ENCODE measurements around the gene CELA3A.
"Not testable (repeated sequence)": the region's sequence is repeated elsewhere in the genome, so short reads cannot be mapped to it uniquely, and the experiment has no call there.

CELA3A gene

DNA sequence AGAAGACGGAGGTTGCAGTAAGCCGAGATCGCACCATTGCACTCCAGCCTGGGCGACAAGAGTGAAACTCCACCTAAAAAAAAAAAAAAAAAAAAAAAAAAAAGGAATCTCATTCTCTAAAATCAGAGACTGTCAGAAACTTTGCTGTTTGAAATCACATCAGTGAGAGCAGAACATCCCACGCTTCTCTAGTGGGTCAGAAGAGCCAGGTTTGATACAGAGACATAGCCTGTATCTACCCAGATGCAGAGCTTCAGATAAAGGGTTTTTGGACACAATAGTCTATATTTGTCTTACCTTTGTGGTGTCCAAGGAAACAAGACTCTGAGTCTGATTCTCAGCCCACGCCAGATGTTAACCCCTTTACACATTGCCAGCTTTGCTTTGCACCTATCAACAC, 19.6 kb downstream of the CELA3A start:
- no peak for DNase-seq

DNA sequence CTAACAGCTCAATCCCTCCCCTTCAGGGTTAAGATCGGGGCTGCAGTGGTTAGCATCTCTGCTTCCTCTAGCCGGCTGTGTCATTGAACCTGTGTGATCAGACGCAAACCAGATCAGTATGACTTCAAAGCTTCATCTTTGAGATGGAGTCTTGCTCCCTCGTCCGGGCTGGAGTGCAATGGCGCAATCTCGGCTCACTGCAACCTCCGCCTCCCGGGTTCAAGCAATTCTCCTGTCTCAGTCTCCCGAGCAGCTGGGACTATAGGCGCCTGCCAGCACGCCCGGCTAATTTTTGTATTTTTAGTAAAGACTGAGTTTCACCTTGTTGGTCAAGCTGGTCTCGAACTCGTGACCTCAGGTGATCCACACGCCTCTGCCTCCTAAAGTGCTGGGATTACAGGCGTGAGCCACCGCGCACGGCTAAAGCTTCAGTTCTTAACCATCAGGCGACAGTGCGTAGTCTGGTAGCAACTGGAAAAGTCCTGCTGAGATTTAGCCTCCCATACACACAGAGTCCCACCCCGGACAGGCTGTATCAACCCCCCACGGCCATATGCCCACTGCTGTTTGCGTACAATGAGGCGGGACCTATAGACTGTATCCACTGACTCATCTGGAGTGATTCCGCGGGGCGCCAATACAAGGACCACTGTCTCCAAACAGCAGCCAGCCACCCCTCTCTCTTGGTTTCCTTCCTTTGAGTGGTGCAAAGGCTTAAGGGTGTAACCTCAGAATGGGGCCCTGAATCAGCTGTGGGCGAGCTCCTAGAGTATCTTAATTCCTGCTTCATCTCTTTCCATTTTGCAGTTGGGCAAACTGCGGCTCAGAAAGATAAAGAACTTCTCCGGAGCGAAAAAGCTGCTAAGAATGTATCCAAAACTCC, 23.3 kb downstream of the CELA3A start:
- no peak for DNase-seq

DNA sequence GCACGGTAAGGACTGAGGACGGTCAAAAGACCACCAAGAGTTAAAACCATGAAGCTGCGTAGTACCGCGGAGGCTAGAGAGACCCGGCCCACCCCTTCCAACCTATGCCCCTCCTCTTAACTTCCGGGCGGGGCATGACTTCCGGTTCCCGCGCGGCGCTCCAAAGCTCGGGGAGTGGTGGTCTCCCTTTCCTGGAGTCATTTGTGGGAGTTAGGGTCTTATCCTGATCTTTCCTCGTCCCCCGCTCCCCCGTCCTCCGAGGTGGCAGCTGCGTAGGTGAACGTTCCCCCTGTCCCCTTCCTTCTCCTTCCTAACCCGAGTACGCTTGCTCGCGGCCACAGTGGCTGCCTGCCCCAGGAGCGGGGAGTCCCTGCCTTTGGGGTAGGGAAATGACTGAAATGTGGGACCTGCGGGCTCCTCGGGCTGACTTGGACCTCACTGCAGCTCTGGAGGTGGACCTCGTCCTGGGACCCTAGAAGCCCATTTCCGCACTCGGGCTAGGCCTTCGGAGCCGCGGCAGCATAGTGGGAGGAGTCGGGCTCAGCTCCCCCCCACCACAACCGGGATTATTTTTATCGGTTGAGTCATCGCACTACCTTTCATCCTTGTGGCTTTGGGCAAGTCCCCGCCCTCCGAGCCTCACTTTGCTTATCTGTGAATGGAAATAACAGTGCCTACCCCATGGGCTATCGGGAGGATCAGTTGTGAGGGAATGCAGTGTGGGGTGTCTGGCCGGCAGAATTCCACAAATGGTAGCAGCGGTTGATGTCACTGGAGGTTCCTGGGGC, 24.1 kb downstream of the CELA3A start:
- DNase-seq: peak; percentile 74

DNA sequence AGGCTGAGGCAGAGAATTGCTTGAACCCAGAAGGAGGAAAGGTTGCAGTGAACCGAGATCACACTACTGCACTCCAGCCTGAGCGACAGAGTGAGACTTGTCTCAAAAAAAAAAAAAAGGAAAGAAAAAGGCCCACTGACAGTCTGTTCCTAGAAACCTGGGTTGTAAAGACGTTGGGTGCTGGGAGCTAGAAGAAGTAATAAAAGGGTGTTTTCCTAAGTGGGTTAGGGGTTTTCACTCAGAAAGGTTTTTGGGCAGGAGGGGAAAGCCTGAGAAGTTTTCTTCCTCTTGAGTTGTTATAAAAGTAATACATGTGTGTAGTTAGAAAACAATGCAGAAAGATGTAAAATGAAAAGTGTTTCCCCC, 25.4 kb downstream of the CELA3A start:
- DNase-seq: no peak

DNA sequence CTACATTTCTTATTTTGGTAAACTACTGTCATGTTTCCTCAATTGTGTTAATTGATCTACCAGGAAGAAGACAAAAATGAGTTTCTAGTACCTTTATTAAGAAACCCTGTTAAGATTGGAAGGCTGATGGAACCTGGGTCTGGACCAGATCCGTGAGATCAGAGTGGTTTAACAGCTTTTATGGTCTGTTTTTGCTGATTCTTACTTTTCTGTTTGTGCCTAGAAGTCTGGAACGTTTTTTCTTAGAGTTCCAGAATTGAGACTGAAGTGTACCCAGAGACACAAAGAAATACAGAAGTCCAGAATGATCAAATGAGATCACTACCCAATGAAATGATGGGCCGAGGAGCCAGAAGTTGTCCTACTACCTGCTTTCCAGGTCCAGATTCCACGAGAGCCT, 28.6 kb downstream of the CELA3A start:
- DNase-seq: no peak

DNA sequence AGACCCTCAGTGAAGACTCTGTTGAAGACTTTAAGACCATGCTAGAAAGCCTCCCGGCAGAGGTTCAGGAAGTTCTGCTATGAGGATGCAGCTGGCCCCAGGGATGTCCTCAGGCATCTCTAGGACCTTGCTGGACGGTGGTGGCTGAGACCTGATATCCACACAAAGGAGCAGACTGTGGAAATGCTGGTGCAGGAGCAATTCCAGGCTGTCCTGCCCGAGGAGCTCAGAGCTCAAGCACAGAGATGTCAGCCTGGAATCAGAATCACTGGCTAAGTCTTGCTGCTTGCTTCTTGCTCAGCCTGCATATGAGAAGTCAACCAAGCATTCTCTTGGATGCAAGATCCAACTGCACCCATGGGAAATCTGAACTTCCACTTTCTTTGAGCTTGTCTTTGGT, 29.0 kb downstream of the CELA3A start:
- no peak for DNase-seq

DNA sequence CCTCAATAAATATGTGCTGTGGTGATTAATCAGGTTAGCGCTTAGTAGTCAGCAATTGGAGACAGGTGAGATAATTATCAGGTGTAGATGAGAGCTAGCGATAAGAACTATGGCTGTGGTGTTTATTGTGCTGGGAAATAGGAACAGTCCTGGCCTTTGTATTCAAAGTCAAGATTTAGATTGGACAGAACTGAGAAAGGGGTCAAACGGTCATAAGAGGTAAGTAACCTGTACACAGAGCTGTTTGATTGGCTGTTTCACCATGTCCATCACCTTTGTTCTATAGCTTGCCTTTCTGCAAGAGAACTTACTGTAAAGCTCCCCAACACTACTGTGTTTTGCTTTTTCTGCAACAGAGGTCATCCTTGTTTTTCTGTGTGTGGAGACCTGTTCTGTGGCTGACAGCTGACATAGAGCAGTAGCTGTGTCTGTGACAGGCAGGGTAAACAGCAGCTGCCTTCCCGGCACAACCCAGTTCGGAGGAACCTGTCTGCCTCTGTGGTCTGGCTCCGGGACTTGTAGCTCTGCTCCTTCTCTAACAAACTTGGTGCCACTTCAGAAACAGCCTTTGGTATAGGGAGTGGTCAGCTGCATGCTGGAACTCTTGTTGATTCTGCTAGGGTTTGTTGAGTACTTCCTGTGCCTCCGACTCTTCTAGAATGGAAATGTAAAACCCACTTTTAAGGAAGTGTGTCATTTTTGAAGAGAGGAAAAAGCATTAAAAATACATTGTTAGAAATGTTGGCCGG, 29.9 kb downstream of the CELA3A start:
- DNase-seq: no peak

DNA sequence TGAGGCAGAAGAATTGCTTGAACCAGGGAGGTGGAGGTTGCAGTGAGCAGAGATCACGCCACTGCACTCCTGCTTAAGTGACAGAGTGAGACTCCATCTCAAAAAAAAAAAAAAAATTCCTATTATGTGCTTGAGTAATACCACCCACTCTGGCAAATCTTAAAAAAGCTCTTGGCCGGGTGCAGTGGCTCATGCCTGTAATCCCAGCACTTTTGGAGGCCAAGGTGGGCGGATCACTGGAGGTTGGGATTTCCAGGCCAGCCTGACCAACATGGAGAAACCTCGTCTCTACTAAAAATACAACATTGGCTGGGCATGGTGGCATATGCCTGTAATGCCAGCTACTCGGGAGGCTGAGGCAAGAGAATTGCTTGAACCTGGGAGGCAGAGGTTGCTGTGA, 33.4 kb downstream of the CELA3A start:
- not testable (repeated sequence) for DNase-seq

DNA sequence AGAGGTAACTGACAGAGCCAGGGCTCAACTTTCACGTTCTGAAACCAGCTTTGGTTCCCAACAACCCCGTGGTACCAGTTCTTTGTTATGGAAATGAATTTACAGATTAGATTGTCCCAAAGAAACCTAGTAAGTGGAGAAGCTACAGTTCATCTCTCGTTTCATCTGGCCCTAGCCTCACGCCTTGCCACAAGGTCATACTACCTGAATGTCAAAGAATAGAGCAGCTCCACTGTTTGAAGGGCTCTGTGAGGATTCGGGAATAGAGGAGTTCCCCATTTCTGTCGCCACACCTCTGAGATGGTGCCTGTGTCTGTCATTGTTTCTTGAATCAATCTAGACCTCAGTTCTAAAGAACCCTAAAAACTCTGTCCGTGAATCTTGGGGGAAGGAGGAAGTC, 36.1 kb downstream of the CELA3A start:
- no peak for DNase-seq

DNA sequence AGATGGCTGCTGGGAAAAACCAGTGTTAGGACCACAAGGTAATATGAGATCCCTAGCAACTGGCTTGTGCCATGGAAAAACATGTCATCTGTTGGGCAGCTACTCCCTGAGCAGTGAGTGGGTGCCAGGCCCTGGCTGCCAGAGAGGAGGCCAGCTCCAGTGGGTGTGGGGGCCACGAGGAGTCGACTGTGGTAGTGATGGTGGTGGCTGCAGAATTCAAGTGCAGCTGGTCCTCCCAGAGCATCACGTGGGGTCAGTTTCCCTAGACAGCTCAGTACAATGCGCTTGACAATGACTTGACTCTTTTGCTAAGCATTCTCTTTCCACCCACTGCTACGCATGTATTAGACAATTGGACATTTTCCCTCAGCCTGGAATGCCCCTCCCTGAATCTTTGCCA, 36.6 kb downstream of the CELA3A start:
- no peak for DNase-seq

DNA sequence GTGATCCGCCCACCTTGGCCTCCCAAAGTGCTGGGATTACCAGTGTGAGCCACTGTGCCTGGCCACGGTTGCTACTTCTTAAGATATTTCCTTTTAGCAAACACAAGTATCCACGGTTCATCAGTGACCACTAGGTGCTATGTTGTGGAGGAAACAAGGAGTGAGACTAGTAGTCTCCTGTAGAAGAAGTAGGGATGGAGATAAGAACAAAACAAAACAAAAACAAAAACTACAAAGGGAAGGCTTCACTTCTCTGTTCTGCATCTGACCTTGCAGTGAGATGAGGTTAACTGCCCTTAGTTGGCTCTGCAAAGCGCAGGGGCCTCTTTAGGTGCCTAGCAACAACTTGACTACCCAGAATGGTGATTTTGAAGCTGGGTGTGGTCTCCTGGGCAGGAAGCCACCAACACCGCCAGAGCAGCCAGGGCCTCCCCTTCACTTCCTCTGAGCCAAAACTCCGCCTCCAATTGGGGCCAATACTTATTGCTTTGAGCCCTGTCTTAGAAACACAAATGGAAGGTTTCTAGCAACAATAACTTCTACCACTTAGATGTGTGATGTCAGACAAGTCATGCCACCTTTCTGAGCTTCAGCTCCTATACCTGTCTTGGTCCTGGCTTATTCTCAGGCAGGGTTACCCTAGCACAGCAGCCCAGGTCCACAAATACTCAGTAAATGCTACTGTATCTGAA, 38.3 kb downstream of the CELA3A start:
- no peak for DNase-seq

DNA sequence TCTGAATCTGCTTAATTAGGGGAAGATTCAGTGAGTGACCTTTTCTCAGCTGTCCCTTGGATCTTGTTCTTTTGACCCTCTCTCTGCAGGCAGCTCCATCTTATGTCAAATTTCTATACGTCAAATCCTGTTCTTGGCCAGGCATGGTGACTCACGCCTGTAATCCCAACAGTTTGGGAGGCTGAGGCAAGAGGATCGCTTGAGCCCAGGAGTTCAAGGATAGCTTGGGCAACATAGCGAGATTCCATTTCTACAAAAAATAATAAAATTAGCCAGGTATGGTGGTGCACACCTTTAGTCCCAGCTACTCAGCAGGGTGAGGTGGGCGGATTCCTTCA, 38.8 kb downstream of the CELA3A start:
- no peak for DNase-seq

DNA sequence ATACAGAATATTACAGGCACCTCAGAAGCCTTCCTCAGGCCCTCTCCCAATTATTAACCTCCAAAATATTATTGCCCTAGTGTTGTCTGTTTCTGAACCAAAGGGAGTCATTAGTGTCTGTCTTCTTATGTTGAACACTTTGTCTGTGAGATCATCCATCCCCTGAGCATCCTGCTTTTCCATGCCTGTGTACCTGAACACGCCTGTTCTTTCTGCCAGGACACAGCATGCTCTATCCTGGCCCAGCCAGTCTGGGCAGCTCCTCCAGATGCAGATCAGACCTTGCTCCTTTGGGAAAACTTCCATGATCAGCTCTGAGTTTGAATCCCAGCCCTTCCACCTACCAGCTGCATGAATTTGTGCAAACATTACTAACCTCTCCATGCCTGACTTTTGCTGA, 40.0 kb downstream of the CELA3A start:
- no peak for DNase-seq

DNA sequence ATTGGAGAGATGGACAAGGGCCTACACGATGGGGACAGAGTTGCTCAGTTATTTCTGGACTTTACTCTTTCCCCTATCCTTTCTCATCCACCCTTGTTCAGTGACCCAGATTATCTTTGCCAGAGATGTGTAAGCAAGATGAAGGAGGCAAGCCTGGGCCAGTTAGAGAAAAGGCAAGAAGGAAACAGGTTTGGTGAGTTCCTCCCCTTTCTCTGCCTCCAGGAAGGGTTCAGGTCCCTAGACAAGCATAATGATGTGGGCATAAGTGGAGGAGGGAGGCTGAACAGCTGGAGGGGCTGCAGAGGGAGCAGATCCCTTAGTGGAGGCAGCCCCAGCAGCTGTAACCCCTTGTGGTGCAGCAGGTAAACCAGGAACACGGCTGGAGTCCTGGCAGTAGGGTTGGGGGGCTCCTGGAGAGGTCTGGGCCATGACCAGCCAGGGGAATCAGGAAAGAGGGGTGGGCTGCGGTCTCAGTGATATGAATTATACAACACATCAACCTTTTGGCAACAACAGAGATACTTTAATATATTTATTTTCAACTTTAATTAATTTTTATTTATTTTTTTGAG, 41.8 kb downstream of the CELA3A start:
- DNase-seq: no peak

DNA sequence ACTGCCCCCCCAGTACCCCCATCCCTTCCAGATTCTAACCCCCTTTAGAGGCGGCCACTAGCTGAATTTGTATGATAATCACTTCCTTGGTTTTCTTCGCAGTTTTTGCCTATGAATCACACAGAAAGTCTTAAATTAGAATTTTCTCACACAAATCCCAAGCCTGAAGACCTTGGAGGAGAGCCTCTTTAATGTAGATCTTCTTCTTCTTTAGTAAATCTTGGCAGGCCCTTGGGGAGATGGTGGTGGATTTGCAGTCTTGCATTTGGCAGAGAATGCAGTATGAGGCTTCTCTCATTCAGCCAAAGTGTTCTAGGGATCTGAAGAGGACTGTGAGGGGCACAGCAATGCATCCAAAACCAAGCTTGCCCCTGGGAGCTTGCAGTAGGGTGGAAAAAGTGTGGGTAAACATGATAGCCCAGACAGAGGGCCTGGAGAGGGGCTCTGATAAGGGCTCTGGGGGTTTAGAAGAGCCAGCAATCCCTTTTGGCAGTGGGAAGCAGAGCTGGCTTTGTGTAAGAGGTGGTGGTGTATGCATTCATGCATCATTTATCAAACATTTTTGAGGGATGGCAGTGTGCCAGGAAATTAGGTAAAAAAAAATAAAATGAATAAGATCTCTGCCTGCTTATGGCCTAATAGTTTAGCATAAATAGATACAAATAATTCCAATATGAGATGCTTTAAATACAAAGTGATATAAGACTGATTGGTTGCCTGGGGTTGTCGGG, 43.4 kb downstream of the CELA3A start:
- DNase-seq: no peak

DNA sequence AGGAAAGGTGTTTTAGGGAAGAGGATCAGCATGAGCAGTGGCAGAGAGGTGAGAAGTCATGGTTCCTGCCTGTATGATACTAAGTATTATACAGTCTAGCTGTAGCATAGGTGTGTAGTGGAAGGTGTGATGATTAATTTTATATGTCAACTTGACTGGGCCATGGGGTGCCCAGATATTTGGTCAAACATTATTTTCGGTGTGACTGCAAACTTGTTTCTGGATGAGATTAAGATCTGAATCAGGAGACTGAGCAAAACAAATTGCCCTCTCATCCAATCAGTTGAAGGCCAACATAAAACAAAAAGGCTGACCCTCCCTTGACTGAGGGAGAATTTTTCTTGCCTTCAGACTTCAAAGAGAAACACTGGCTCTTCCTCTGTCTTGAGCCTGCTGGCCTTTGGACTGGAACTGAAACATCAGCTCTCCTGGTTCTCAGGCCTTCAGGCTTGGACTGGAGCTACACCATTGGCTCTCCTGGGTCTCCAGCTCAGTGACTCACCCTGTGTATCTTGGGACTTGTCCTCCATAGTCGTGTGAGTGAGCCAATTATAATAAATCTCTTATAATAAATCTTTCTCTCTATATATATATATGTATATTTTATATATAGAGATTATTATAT, 44.3 kb downstream of the CELA3A start:
- no peak for DNase-seq

DNA sequence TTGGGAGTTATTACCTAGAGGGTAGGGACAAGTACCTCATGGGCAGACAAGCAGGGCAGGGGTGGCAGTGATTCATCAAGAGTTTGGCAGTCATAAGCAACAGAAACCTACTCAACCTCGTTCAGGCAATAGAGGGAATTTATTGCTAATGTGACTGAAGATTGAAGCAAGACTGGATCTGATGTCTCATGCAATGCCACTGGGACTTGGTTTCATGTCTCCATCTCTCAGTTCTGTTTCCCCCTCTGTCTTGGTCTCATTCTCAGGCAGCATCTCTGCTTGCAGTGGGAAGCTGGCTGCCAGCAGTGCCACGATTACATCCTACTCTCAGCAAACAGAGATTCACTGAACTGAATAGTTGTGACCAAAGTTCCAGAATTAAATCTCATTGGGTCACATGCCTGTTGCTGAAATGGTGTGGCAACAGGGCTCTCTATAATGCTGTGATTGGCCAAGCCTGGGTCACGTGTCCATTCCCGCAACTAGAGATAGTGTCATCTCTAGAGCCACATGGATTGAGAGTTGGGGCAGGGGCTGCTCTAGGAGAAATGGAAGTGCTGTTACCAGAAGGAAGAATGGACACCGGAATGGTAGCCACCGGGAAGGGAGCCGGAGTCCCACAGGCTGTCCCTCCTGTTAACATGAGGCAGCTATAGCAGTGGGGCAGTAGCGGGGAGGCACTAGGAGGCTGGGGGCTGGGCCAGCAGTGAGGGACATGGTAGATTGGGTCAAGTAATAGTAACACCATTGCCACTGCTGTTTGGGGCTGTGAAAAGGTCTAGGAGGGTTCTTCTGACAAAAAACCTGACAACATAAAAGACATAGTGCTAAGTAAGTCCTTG, 47.1 kb downstream of the CELA3A start:
- DNase-seq: no peak

DNA sequence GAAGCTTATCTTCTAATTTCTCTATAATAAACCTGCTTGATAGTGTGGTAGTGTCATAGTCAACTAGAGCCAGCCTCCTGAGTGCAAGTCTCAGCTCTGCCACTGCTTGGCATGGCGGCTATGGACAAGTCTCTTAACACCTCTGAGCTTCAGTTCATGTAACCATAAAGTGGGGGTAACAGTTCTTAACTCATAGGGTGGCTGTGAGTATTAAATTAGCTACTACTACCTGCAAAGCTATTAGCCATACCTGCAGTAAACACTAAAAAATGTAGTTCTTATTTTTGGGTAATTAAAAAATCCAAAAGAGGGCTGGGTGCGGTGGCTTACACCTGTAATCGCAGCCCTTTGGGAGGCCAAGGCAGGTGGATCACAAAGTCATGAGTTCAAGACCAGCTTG, 48.9 kb downstream of the CELA3A start:
- no peak for DNase-seq

DNA sequence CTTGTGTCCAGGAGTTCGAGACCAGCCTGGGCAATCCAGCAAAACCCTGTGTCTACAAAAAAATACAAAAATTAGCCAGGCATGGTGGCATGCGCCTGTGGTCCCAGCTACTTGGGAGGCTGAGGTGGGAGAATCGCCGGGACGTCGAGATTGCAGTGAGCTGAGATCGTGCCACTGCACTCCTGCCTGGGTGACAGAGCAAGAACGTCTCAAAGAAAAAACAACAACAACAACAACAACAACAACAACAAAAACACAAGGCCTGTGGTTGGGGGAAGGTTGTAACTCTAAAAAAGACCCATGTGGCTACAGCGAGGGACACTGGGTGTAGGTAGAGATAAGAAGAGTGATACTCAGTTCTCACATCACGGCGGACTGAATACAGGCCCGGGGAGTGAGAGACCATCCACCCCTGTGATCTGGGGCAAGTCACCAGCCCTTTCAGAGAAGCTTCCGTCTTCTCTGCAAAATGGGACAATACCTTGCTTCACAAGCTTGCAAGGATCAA, 50.2 kb downstream of the CELA3A start:
- DNase-seq: no peak
